Prostate gland (tissue), 2 donors: ENCODE measurements around the gene MED27. TPM values are rescaled to one million over a fixed set of nuclear protein-coding genes. Genes with fewer than 3 reads are reported as not detected.

ENCODE experiments used
- DNase-seq: peaks from one replicate; pipeline ENCODE4 v3.0.0-alpha.2; 2019; ENCODE audit warnings: low spot score
- H3K27ac ChIP-seq, 2 donors: fragments of 200-600 bp; sonication (generic); 2 replicates each; pipeline ENCODE4 v1.5.1; 2017 to 2019
- H3K27me3 ChIP-seq: fragments of 200-600 bp; sonication (generic); replicated peaks from 2 replicates; pipeline ENCODE4 v1.5.1; 2019; ENCODE audit not compliant: insufficient read depth
- H3K36me3 ChIP-seq, 2 donors: fragments of 200-600 bp; sonication (generic); 1 replicate in 1 of 2; 2 replicates in 1 of 2; pipeline versions ENCODE4 v1.5.1 to v1.8.1; 2017 to 2019
- H3K4me1 ChIP-seq: fragments of 200-600 bp; sonication (generic); replicated peaks from 2 replicates; pipeline ENCODE4 v1.5.1; 2019
- H3K4me3 ChIP-seq, 2 donors: fragments of 200-600 bp; sonication (generic); 2 replicates each; pipeline ENCODE4 v1.5.1; 2017 to 2019
- H3K9me3 ChIP-seq: fragments of 200-600 bp; sonication (generic); 2 replicates; pipeline ENCODE4 v1.5.1; 2017
- CTCF ChIP-seq, 4 experiments: fragments of 200-600 bp in 2 of 4; fragments of 450-650 bp in 2 of 4; sonication (generic) in 2 of 4; IDR thresholded peaks; 1 replicate in 3 of 4; 2 replicates in 1 of 4; pipeline ENCODE4 v1.5.1; 2016 to 2019; ENCODE audit warnings: antibody characterized with exemption in 4 of 4, mild to moderate bottlenecking in 2 of 4, moderate library complexity in 2 of 4
- POLR2A ChIP-seq: fragments of 450-650 bp; IDR thresholded peaks from one replicate; pipeline ENCODE4 v1.6.1; 2016; ENCODE audit warnings: antibody characterized with exemption, mild to moderate bottlenecking
- POLR2AphosphoS5 ChIP-seq: sonication (generic); formaldehyde crosslinking; IDR thresholded peaks from one replicate; pipeline ENCODE4 v1.6.1; 2017; ENCODE audit warnings: antibody characterized with exemption
- WGBS: methylation state at CpG from one replicate; pipeline ENCODE4 v1.1.5; 2018; 5-methylcytosine and 5-hydroxymethylcytosine counted together
- intact Hi-C: fragments of 100-400 bp; cut with DNase I; formaldehyde crosslinking; loops from one replicate; pipeline ENCODE4 v1.14.2; 2022
- total RNA-seq, 2 donors: library from RNA; depleted of rRNA; stranded (reverse); fragments of >200 nt; gene quantifications; one replicate each; pipeline ENCODE4 v1.1.0, GENCODE V29; 2016

Gene MED27
- total RNA-seq, 2 donors from 2014 or later = 17.4 to 22.7 TPM

- H3K4me1 ChIP-seq = no peaks in the 10 kb centered on the region
- intact Hi-C loops = no loop called here
- TF ChIP-seq POLR2AphosphoS5 = no peak
- no peak for TF ChIP-seq CTCF (IDR thresholded peaks at IDR 0.05)
- TF ChIP-seq POLR2A = no peak
- no peak overlapping the region for H3K27ac ChIP-seq
- H3K36me3 ChIP-seq = no peaks in the 10 kb centered on the region
- WGBS = 94% methylated on average over 9 of the region's 9 CpGs
- no peak for DNase-seq
- no peak overlapping the region for H3K4me3 ChIP-seq
- no peaks in the 10 kb centered on the region for H3K27me3 ChIP-seq
- no peaks in the 10 kb centered on the region for H3K9me3 ChIP-seq
Observed at GRCh38 chr9:131873335-131873734, 206.3 kb downstream of the MED27 start.

GRCh38 chr9:131872702-131873101 is 207.0 kb downstream of the MED27 start:
- 90% methylated on average over 4 of the region's 4 CpGs for WGBS
- no peak for TF ChIP-seq POLR2A
- TF ChIP-seq CTCF (IDR thresholded peaks at IDR 0.05) = no peak
- no peak for TF ChIP-seq POLR2AphosphoS5
- Histone ChIP-seq H3K27ac (no peak overlapping the region), H3K4me3 (no peak overlapping the region), H3K27me3 (no peaks in the 10 kb centered on the region), H3K9me3 (no peaks in the 10 kb centered on the region), H3K36me3 (no peaks in the 10 kb centered on the region), H3K4me1 (no peaks in the 10 kb centered on the region)
- intact Hi-C loops = no loop called here
- no peak for DNase-seq

- Histone ChIP-seq H3K27ac (no peak overlapping the region), H3K9me3 (no peaks in the 10 kb centered on the region), H3K27me3 (no peaks in the 10 kb centered on the region), H3K4me1 (no peaks in the 10 kb centered on the region), H3K36me3 (no peaks in the 10 kb centered on the region), H3K4me3 (no peak overlapping the region)
- DNase-seq = no peak
- no peak for TF ChIP-seq POLR2AphosphoS5
- intact Hi-C loops = no loop called here
- WGBS = 91% methylated on average over 15 of the region's 15 CpGs
Observed at GRCh38 chr9:131872006-131872405, 207.7 kb downstream of the MED27 start.

GRCh38 chr9:131870156-131870555 is 209.5 kb downstream of the MED27 start:
- 91% methylated on average over 12 of the region's 12 CpGs for WGBS
- Histone ChIP-seq H3K36me3 (no peaks in the 10 kb centered on the region), H3K4me3 (no peak overlapping the region), H3K4me1 (no peaks in the 10 kb centered on the region), H3K27me3 (no peaks in the 10 kb centered on the region), H3K27ac (no peak overlapping the region), H3K9me3 (no peaks in the 10 kb centered on the region)
- intact Hi-C loops = no loop called here
- no peak for DNase-seq
- TF ChIP-seq CTCF (IDR thresholded peaks at IDR 0.05) (no peak), POLR2AphosphoS5 (no peak), POLR2A (no peak)

GRCh38 chr9:131869348-131869747 is 210.3 kb downstream of the MED27 start:
- TF ChIP-seq POLR2AphosphoS5 = no peak
- no peak for TF ChIP-seq POLR2A
- no peak for TF ChIP-seq CTCF (IDR thresholded peaks at IDR 0.05)
- intact Hi-C loops = no loop called here
- H3K9me3 ChIP-seq = no peaks in the 10 kb centered on the region
- WGBS = 56% methylated on average over 8 of the region's 8 CpGs
- no peaks in the 10 kb centered on the region for H3K4me1 ChIP-seq
- H3K27me3 ChIP-seq = no peaks in the 10 kb centered on the region
- no peak overlapping the region for H3K4me3 ChIP-seq
- DNase-seq = no peak
- H3K27ac ChIP-seq = no peak overlapping the region
- no peaks in the 10 kb centered on the region for H3K36me3 ChIP-seq
